MM.1S (cell line): ENCODE measurements around the gene RPS21.

Source experiments
- DNase-seq: peaks from one replicate; pipeline ENCODE4 v3.0.0-alpha.2; 2015
- H2AFZ ChIP-seq: fragments of 300-600 bp; sonication (generic); 2 replicates; pipeline ENCODE4 v1.6.0; 2016; ENCODE audit warnings: antibody characterized with exemption, low read length
- H3F3A ChIP-seq: fragments of 300-600 bp; sonication (generic); 2 replicates; pipeline ENCODE4 v1.6.1; 2016; ENCODE audit warnings: mild to moderate bottlenecking, antibody characterized with exemption, low read length, moderate library complexity, mixed read lengths; ENCODE audit not compliant: insufficient read depth
- H3K27ac ChIP-seq: fragments of 300-600 bp; sonication (generic); 2 replicates; pipeline ENCODE4 v1.5.1; 2016; ENCODE audit warnings: mild to moderate bottlenecking, low read length
- H3K27me3 ChIP-seq: fragments of 300-600 bp; sonication (generic); replicated peaks from 2 replicates; pipeline ENCODE4 v1.6.0; 2016; ENCODE audit warnings: low read length; ENCODE audit not compliant: insufficient read depth
- H3K36me3 ChIP-seq: fragments of 300-600 bp; sonication (generic); replicated peaks from 2 replicates; pipeline ENCODE4 v1.6.1; 2016; ENCODE audit warnings: mild to moderate bottlenecking, low read length, mixed read lengths; ENCODE audit not compliant: insufficient read depth
- H3K4me1 ChIP-seq: fragments of 300-600 bp; sonication (generic); 2 replicates; pipeline ENCODE4 v1.6.1; 2016; ENCODE audit warnings: low read length, mixed read lengths
- H3K4me2 ChIP-seq: fragments of 300-600 bp; sonication (generic); 2 replicates; pipeline ENCODE4 v1.6.0; 2016; ENCODE audit warnings: low read depth, low read length
- H3K4me3 ChIP-seq: fragments of 300-600 bp; sonication (generic); 2 replicates; pipeline ENCODE4 v1.5.1; 2016; ENCODE audit warnings: low read length, mixed read lengths
- H3K79me2 ChIP-seq: fragments of 300-600 bp; sonication (generic); 2 replicates; pipeline ENCODE4 v1.6.1; 2016; ENCODE audit warnings: mixed run types, low read length, mixed read lengths
- H3K9ac ChIP-seq: fragments of 300-600 bp; sonication (generic); 2 replicates; pipeline ENCODE4 v1.6.1; 2016; ENCODE audit warnings: low read length, mixed read lengths
- H3K9me2 ChIP-seq: fragments of 300-600 bp; sonication (generic); replicated peaks from 2 replicates; pipeline ENCODE4 v1.6.1; 2016; ENCODE audit warnings: mild to moderate bottlenecking, low read length, mixed read lengths; ENCODE audit not compliant: insufficient read depth
- H3K9me3 ChIP-seq: fragments of 300-600 bp; sonication (generic); replicated peaks from 2 replicates; pipeline ENCODE4 v1.6.1; 2016; ENCODE audit warnings: mild to moderate bottlenecking, low read length, mixed read lengths; ENCODE audit not compliant: insufficient read depth
- H4K20me1 ChIP-seq: fragments of 300-600 bp; sonication (generic); 2 replicates; pipeline ENCODE4 v1.6.1; 2016; ENCODE audit warnings: mild to moderate bottlenecking, low read length, moderate library complexity, mixed read lengths; ENCODE audit not compliant: insufficient read depth
- EZH2 ChIP-seq: fragments of 300-600 bp; sonication (generic); optimal IDR thresholded peaks from 2 replicates; pipeline ENCODE3; 2017; ENCODE audit warnings: low read depth, mild to moderate bottlenecking, antibody characterized with exemption, low read length, mixed read lengths
- EZH2phosphoT487 ChIP-seq: fragments of 300-600 bp; sonication (generic); IDR thresholded peaks from 2 replicates; pipeline ENCODE4 v1.6.1; 2018; ENCODE audit warnings: antibody characterized with exemption, low read length
- TF ChIP-seq, protein P1 (sequence below): fragments of 300-600 bp; sonication (generic); IDR thresholded peaks from 2 replicates; pipeline ENCODE4 v1.5.1; 2016; ENCODE audit warnings: antibody characterized with exemption, low read length, mixed read lengths

The RPS21 gene

DNA sequence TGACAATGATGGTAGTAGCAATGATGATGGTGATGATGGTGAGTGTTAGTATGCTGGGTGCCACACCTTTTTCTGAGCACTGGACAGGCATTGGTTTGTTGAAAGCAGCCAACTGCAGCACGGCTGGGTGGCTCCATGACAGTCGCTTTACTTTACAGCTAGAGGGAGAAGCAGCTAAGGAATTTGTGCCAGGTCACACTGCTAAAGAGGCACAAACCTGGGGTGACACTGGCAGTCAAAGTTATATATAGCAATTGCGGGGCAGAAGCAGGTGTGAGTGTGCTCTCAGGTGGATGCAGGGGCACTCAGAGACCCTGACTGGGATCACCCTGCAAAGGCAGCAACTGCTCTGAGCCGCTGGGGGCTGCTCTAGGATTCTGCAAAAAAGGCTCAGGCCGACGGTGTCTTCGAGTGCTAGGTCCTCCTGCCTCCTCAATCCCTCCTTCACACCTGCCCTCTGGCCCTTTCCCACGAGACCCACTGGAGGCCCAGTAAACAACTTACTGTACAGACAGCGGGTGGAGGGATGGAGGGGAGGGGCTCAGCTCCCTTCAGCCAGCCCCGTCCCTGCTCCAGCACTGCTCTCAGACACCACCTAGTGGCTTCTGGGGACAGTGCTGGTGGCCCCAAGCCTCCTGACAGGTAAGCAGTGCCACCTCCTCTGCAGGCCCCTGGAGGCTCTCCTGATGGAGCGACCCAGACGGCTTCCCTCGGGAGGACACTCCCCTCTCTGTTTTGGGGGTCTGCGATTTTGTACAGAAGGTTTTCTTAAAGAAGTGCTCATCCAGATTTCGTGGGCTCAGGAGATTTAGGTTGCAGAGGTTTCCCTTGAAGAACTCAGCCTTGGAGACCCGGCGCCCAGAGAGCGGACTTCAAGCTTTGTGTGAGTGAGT is 4.4 kb upstream of the RPS21 start:
- no peaks in the 10 kb centered on the region for H3K9me2 ChIP-seq
- TF ChIP-seq EZH2phosphoT487 (no peak), EZH2 (no peak)
- TF ChIP-seq, protein P1, sequence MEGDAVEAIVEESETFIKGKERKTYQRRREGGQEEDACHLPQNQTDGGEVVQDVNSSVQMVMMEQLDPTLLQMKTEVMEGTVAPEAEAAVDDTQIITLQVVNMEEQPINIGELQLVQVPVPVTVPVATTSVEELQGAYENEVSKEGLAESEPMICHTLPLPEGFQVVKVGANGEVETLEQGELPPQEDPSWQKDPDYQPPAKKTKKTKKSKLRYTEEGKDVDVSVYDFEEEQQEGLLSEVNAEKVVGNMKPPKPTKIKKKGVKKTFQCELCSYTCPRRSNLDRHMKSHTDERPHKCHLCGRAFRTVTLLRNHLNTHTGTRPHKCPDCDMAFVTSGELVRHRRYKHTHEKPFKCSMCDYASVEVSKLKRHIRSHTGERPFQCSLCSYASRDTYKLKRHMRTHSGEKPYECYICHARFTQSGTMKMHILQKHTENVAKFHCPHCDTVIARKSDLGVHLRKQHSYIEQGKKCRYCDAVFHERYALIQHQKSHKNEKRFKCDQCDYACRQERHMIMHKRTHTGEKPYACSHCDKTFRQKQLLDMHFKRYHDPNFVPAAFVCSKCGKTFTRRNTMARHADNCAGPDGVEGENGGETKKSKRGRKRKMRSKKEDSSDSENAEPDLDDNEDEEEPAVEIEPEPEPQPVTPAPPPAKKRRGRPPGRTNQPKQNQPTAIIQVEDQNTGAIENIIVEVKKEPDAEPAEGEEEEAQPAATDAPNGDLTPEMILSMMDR: peak; percentile 95
- peaks cover 9% of the 10 kb centered on the region; the same call in 1 of the 2 replicates for H3F3A ChIP-seq
- no peak overlapping the region for H3K27ac ChIP-seq
- 0 out of 2 replicates have a peak, but pooled peaks cover 3% of the 10 kb centered on the region for H3K4me1 ChIP-seq
- no peaks in the 10 kb centered on the region for H4K20me1 ChIP-seq
- peak; percentile 81 for DNase-seq
- H3K9me3 ChIP-seq: no peaks in the 10 kb centered on the region
- H3K27me3 ChIP-seq: no peaks in the 10 kb centered on the region
- no peak overlapping the region for H3K4me2 ChIP-seq
- peaks cover 35% of the 10 kb centered on the region for H3K79me2 ChIP-seq
- H2AFZ ChIP-seq: no peak overlapping the region
- no peak overlapping the region for H3K4me3 ChIP-seq
- no peak overlapping the region for H3K9ac ChIP-seq
- H3K36me3 ChIP-seq: no peaks in the 10 kb centered on the region

DNA sequence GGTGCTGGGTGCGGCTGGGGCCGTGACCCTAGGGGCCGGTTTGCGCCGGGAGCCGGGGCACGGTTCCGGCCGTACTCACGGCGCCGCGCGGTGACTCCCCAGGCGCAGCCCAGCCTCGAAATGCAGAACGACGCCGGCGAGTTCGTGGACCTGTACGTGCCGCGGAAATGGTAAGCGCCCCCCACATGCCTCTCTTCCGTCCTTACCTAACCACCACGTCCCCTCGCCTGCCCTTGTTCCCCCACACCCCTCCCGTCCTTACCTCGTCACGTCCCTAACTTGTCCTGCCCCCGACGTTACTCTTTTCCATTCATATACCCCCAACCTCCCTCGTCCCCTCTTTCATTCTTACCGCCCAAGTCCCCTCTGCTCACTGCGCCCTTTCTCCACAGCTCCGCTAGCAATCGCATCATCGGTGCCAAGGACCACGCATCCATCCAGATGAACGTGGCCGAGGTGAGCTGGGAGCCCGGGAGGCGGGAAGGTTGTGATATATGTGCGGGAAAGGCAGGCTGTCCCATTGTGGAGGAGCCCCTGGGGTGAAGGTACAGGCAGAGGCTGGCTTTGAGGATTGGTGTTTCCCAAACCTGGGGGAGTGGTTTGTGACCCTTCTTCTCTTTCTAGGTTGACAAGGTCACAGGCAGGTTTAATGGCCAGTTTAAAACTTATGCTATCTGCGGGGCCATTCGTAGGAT is 463 bp downstream of the RPS21 start:
- Histone ChIP-seq H3K27me3 (no peaks in the 10 kb centered on the region), H3K4me2 (peak overlapping the region; percentile 98), H3K4me1 (peaks cover 15% of the 10 kb centered on the region), H3K9ac (peak overlapping the region; percentile 99), H4K20me1 (no peaks in the 10 kb centered on the region), H3K9me2 (no peaks in the 10 kb centered on the region), H3K36me3 (peaks cover 17% of the 10 kb centered on the region), H3K79me2 (peaks cover 57% of the 10 kb centered on the region), H3K27ac (peak overlapping the region; percentile 86; the same call in 1 of the 2 replicates), H2AFZ (no peak overlapping the region), H3F3A (peaks cover 34% of the 10 kb centered on the region), H3K9me3 (no peaks in the 10 kb centered on the region), H3K4me3 (peak overlapping the region; percentile 100)
- TF ChIP-seq EZH2 (no peak), EZH2phosphoT487 (no peak)
- TF ChIP-seq, protein P1: no peak
- peak; percentile 19 for DNase-seq

DNA sequence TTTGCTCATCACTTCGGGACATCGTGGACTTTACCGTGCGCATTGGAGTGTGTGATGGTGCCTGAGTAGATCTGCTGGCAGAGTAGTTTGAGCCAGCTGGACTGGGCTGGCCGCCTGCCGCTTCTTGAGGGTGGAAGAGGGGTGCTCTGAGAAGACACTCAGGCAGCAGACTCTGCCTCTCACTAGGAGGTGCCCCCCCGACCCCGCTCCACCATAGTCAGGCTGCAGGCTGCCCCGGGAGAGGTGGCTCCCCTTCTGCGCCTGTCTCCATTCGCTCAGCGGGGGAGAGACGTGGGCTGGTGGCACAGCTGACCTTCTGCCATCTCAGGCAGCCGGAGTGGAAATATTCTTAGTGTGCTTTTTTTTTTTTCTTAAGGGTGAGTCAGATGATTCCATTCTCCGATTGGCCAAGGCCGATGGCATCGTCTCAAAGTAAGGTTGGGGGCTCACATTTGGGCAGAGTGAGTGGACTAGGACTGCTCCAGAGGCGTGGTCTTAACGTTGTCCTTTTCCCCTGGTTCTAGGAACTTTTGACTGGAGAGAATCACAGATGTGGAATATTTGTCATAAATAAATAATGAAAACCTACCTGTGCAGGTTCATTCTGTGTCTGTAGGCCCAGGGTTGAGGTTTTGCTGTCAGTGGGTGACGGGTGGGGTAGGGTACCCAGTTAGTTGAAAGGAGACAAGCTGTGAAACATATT is 1.2 kb downstream of the RPS21 start:
- no peak overlapping the region for H2AFZ ChIP-seq
- peaks cover 57% of the 10 kb centered on the region for H3K79me2 ChIP-seq
- peaks cover 34% of the 10 kb centered on the region for H3F3A ChIP-seq

More for the DNA sequence above, 1.2 kb downstream of the RPS21 start:
- Histone ChIP-seq H3K9ac (peak overlapping the region; percentile 99), H3K27me3 (no peaks in the 10 kb centered on the region), H3K4me1 (peaks cover 12% of the 10 kb centered on the region), H3K36me3 (peaks cover 17% of the 10 kb centered on the region), H3K27ac (peak overlapping the region; percentile 86; the same call in 1 of the 2 replicates), H3K9me2 (no peaks in the 10 kb centered on the region), H4K20me1 (no peaks in the 10 kb centered on the region), H3K4me3 (peak overlapping the region; percentile 100), H3K9me3 (no peaks in the 10 kb centered on the region), H3K4me2 (peak overlapping the region; percentile 98)
- DNase-seq: no peak
- no peak for TF ChIP-seq EZH2
- TF ChIP-seq, protein P1: no peak
- no peak for TF ChIP-seq EZH2phosphoT487
